WTC11 (cell line): ENCODE data around the gene TEX12.

ENCODE experiments used
- SP1 ChIP-seq: sonication (generic); formaldehyde crosslinking; conservative IDR thresholded peaks from 2 replicates; pipeline ENCODE4 v1.8.1; 2022; ENCODE audit warnings: missing genetic modification reagents
- TF ChIP-seq, protein P1 (sequence below): fragments of 200-600 bp; IDR thresholded peaks from 2 replicates; pipeline ENCODE4 v1.8.0; 2022; ENCODE audit warnings: antibody characterized with exemption
- TF ChIP-seq, protein P2 (sequence below): sonication (generic); formaldehyde crosslinking; IDR thresholded peaks from 2 replicates; pipeline ENCODE4 v1.8.1; 2023; ENCODE audit warnings: mild to moderate bottlenecking, missing genetic modification reagents, moderate library complexity

DNA sequence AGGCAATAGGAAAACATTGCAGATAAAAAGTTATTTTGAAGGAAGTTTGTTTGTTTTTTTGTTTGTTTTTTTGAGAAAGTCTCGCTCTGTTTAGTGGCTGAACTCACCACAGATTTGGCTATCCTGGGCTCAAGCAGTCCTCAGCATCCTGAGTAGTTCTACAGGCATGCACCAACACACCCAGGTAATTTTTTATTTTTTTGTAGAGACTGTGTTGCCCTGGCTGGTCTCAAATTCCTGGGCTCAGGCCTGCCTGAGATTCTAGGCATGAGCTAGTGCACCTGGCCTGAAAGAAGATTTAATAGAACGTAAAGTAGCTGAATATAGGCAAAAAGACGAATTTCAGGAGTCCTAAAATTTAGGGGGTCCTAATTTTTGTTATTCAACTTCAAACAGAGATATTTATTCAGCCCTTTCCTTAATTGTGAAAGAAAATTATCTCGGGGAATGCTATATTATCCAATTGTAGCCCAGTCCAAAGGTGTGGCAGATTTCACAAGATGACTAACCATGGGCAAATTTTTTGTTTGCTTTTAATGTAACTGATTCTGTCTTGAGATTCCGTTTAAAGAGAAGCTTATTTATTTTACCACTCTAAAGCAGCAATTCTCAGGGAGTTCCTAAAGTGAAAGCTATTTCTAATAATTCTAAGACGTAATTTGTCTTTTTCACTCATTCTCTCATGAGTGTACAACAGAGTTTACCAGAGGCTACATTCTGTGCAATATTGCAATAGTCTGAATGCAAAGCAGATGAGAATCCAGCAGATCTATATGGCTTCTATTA, 4.2 kb upstream of the TEX12 start:
- TF ChIP-seq, protein P1, sequence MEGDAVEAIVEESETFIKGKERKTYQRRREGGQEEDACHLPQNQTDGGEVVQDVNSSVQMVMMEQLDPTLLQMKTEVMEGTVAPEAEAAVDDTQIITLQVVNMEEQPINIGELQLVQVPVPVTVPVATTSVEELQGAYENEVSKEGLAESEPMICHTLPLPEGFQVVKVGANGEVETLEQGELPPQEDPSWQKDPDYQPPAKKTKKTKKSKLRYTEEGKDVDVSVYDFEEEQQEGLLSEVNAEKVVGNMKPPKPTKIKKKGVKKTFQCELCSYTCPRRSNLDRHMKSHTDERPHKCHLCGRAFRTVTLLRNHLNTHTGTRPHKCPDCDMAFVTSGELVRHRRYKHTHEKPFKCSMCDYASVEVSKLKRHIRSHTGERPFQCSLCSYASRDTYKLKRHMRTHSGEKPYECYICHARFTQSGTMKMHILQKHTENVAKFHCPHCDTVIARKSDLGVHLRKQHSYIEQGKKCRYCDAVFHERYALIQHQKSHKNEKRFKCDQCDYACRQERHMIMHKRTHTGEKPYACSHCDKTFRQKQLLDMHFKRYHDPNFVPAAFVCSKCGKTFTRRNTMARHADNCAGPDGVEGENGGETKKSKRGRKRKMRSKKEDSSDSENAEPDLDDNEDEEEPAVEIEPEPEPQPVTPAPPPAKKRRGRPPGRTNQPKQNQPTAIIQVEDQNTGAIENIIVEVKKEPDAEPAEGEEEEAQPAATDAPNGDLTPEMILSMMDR: no peak
- TF ChIP-seq, protein P2, sequence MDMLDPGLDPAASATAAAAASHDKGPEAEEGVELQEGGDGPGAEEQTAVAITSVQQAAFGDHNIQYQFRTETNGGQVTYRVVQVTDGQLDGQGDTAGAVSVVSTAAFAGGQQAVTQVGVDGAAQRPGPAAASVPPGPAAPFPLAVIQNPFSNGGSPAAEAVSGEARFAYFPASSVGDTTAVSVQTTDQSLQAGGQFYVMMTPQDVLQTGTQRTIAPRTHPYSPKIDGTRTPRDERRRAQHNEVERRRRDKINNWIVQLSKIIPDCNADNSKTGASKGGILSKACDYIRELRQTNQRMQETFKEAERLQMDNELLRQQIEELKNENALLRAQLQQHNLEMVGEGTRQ: no peak
- no peak for TF ChIP-seq SP1
